Mesothelial cell of epicardium (in vitro differentiated cells): ENCODE results near the gene EIF1AX. TPM values are rescaled to one million over a fixed set of nuclear protein-coding genes. Genes with fewer than 3 reads are reported as not detected.
"Not testable (repeated sequence)": the region's sequence is repeated elsewhere in the genome, so short reads cannot be mapped to it uniquely, and the experiment has no call there.

Source experiments
- DNase-seq, 2 experiments: peaks; one replicate each; pipeline ENCODE4 v3.0.0; 2021; ENCODE audit warnings: low spot score in 2 of 2; ENCODE audit not compliant: unreplicated experiment in 2 of 2
- H3K27ac Mint-ChIP-seq: 2 replicates; pipeline ENCODE4 v1.8.0; 2021; ENCODE audit warnings: mixed read lengths
- H3K27me3 Mint-ChIP-seq: 2 replicates; pipeline ENCODE4 v1.8.0; 2021; ENCODE audit warnings: low read depth, mixed read lengths
- H3K36me3 Mint-ChIP-seq: 2 replicates; pipeline ENCODE4 v1.8.0; 2021; ENCODE audit warnings: mixed read lengths
- H3K4me1 Mint-ChIP-seq: 2 replicates; pipeline ENCODE4 v1.8.0; 2021; ENCODE audit warnings: mixed read lengths
- H3K4me3 Mint-ChIP-seq: 2 replicates; pipeline ENCODE4 v1.8.0; 2021; ENCODE audit warnings: mild to moderate bottlenecking, moderate library complexity, mixed read lengths
- H3K9me3 Mint-ChIP-seq: 2 replicates; pipeline ENCODE4 v1.8.0; 2021; ENCODE audit warnings: mixed read lengths
- CTCF ChIP-seq: fragments of 200-600 bp; sonication (generic); IDR thresholded peaks from one replicate; pipeline ENCODE4 v1.5.0; 2021; ENCODE audit warnings: antibody characterized with exemption; ENCODE audit not compliant: unreplicated experiment
- total RNA-seq: library from RNA; stranded (reverse); gene quantifications from 3 replicates; pipeline ENCODE4 v1.2.1, GENCODE V29; 2021

The EIF1AX gene
- total RNA-seq, 1 donor from 2014 or later: 70.9 TPM

GRCh38 chrX:20135944-20136343, 5.7 kb downstream of the EIF1AX start:
- H3K4me1 Mint-ChIP-seq: peaks cover 14% of the 10 kb centered on the region
- no peak overlapping the region for H3K4me3 Mint-ChIP-seq
- peaks cover 10% of the 10 kb centered on the region for H3K9me3 Mint-ChIP-seq
- no peak overlapping the region for H3K27ac Mint-ChIP-seq
- H3K36me3 Mint-ChIP-seq: peaks cover 10% of the 10 kb centered on the region
- no peak for DNase-seq
- no peaks in the 10 kb centered on the region for H3K27me3 Mint-ChIP-seq
- no peak for TF ChIP-seq CTCF

GRCh38 chrX:20132666-20133065, 9.0 kb downstream of the EIF1AX start:
- Mint-ChIP-seq H3K27ac (no peak overlapping the region), H3K9me3 (peaks cover 10% of the 10 kb centered on the region), H3K4me1 (no peaks in the 10 kb centered on the region), H3K4me3 (no peak overlapping the region), H3K27me3 (no peaks in the 10 kb centered on the region), H3K36me3 (peaks cover 12% of the 10 kb centered on the region)
- DNase-seq: no peak
- no peak for TF ChIP-seq CTCF

- Mint-ChIP-seq H3K36me3 (peaks cover 9% of the 10 kb centered on the region), H3K27me3 (no peaks in the 10 kb centered on the region), H3K27ac (no peak overlapping the region), H3K4me1 (no peaks in the 10 kb centered on the region), H3K4me3 (no peak overlapping the region), H3K9me3 (peaks cover 3% of the 10 kb centered on the region)
- TF ChIP-seq CTCF: no peak
- DNase-seq: no peak
Measured at GRCh38 chrX:20130357-20130756, 11.3 kb downstream of the EIF1AX start.

GRCh38 chrX:20129547-20129946, 12.1 kb downstream of the EIF1AX start:
- H3K4me1 Mint-ChIP-seq: no peaks in the 10 kb centered on the region
- no peak for DNase-seq
- peaks cover 9% of the 10 kb centered on the region for H3K36me3 Mint-ChIP-seq
- no peak overlapping the region for H3K4me3 Mint-ChIP-seq
- no peaks in the 10 kb centered on the region for H3K27me3 Mint-ChIP-seq
- TF ChIP-seq CTCF: no peak
- peaks cover 3% of the 10 kb centered on the region for H3K9me3 Mint-ChIP-seq
- H3K27ac Mint-ChIP-seq: no peak overlapping the region

GRCh38 chrX:20128670-20129069, 13.0 kb downstream of the EIF1AX start:
- Mint-ChIP-seq H3K27ac (no peak overlapping the region), H3K27me3 (no peaks in the 10 kb centered on the region), H3K9me3 (peaks cover 7% of the 10 kb centered on the region), H3K4me3 (no peak overlapping the region), H3K36me3 (peaks cover 9% of the 10 kb centered on the region), H3K4me1 (no peaks in the 10 kb centered on the region)
- DNase-seq: no peak
- TF ChIP-seq CTCF: no peak

GRCh38 chrX:20127440-20127839, 14.2 kb downstream of the EIF1AX start:
- H3K9me3 Mint-ChIP-seq, DNase-seq, H3K36me3 Mint-ChIP-seq, H3K4me3 Mint-ChIP-seq, H3K27ac Mint-ChIP-seq, H3K4me1 Mint-ChIP-seq, H3K27me3 Mint-ChIP-seq: not testable (repeated sequence)

- not testable (repeated sequence) for DNase-seq, H3K27ac Mint-ChIP-seq, H3K4me1 Mint-ChIP-seq, H3K36me3 Mint-ChIP-seq, H3K4me3 Mint-ChIP-seq, H3K27me3 Mint-ChIP-seq, H3K9me3 Mint-ChIP-seq
Measured at GRCh38 chrX:20126833-20127232, 14.8 kb downstream of the EIF1AX start.
